Hepatocyte (in vitro differentiated cells): ENCODE data around the gene GABRP.

Experiments used
- EZH2 ChIP-seq: fragments of 200-600 bp; sonication (generic); IDR thresholded peaks from 2 replicates; pipeline ENCODE4 v1.6.1; 2016; ENCODE audit warnings: antibody characterized with exemption, mild to moderate bottlenecking, borderline replicate concordance
- TF ChIP-seq, protein P1 (sequence below): fragments of 200-600 bp; sonication (generic); IDR thresholded peaks from 2 replicates; pipeline ENCODE4 v1.5.1; 2016; ENCODE audit warnings: antibody characterized with exemption, mild to moderate bottlenecking; ENCODE audit not compliant: poor library complexity

DNA sequence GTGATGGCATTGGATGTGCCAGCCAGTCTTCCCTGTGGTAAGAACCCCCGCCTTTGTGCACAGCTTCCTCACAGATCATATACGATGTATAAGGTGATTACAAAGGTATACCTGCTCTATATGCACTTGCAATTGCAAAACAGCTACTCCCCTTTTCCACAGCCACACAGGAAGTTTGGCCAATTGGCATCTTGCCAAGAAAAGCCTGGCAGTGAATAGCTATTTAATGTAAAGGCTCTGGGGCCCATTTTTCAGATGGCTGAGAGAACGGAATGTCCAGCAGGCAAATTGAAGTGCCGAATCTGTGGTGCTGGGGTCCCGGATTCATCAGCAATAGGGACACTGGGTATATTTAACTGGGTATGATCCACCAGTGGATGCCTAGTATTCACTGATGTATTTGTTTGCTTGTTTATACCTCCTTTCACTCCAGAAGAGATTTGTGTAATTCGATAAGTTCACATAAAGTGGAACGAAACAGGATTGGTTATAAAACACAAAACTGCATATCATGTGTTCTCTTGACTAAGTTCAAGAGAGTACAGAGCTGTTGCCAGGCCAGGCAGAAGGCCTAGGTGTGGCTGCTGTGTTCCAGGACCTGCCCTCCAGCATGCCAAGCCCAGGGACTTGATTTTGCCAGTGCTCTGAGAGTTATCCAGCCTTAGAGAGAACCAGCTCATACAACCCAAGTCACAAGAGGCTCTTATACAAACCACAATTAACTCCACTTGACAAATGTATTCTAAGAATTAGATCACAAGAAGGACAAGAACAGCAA is 27.7 kb upstream of the GABRP start:
- TF ChIP-seq, protein P1, sequence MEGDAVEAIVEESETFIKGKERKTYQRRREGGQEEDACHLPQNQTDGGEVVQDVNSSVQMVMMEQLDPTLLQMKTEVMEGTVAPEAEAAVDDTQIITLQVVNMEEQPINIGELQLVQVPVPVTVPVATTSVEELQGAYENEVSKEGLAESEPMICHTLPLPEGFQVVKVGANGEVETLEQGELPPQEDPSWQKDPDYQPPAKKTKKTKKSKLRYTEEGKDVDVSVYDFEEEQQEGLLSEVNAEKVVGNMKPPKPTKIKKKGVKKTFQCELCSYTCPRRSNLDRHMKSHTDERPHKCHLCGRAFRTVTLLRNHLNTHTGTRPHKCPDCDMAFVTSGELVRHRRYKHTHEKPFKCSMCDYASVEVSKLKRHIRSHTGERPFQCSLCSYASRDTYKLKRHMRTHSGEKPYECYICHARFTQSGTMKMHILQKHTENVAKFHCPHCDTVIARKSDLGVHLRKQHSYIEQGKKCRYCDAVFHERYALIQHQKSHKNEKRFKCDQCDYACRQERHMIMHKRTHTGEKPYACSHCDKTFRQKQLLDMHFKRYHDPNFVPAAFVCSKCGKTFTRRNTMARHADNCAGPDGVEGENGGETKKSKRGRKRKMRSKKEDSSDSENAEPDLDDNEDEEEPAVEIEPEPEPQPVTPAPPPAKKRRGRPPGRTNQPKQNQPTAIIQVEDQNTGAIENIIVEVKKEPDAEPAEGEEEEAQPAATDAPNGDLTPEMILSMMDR: no peak
- no peak for TF ChIP-seq EZH2
